Measurements from ENCODE around the gene DLL3.

The DLL3 gene

GRCh38 chr19:39546599-39546998, 47.9 kb downstream of the DLL3 start:
- H3K27me3 Mint-ChIP-seq: no peaks in the 10 kb centered on the region
- no peak overlapping the region for H3K4me3 Mint-ChIP-seq
- no peak overlapping the region for H3K27ac Mint-ChIP-seq
- H3K9me3 Mint-ChIP-seq: no peaks in the 10 kb centered on the region
- peaks cover 17% of the 10 kb centered on the region for H3K4me1 Mint-ChIP-seq
- no peak for ATAC-seq
- no peaks in the 10 kb centered on the region for H3K36me3 Mint-ChIP-seq

DNA sequence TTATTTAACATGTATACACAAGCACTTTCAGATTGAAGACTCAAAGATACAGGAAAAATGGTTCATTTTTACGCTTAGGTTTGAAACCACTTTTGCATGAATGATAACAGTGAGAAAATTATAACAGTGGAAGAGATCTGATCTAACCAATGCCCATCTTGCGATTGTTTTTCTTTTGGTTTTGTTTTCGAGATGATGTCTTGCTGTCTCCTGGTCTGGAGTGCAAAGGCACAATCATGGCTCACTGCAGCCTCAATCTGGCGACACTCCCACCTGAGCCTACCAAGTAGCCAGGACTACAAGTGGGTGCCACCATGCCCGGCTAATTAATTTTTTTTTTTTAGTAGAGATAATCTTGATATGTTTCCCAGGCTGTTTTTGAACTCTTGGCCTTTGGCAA, 51.5 kb downstream of the DLL3 start:
- H3K4me1 Mint-ChIP-seq: peaks cover 25% of the 10 kb centered on the region
- no peaks in the 10 kb centered on the region for H3K27me3 Mint-ChIP-seq
- no peaks in the 10 kb centered on the region for H3K9me3 Mint-ChIP-seq
- ATAC-seq: no peak
- no peak overlapping the region for H3K4me3 Mint-ChIP-seq
- H3K36me3 Mint-ChIP-seq: no peaks in the 10 kb centered on the region
- no peak overlapping the region for H3K27ac Mint-ChIP-seq

GRCh38 chr19:39553082-39553652, 54.4 kb downstream of the DLL3 start:
- H3K4me1 Mint-ChIP-seq: peaks cover 40% of the 10 kb centered on the region
- no peaks in the 10 kb centered on the region for H3K27me3 Mint-ChIP-seq
- H3K27ac Mint-ChIP-seq: peak overlapping the region; percentile 7
- H3K36me3 Mint-ChIP-seq: no peaks in the 10 kb centered on the region
- no peaks in the 10 kb centered on the region for H3K9me3 Mint-ChIP-seq
- ATAC-seq: no peak
- no peak overlapping the region for H3K4me3 Mint-ChIP-seq

GRCh38 chr19:39554701-39555311, 56.1 kb downstream of the DLL3 start:
- ATAC-seq: no peak
- peaks cover 51% of the 10 kb centered on the region for H3K4me1 Mint-ChIP-seq
- no peaks in the 10 kb centered on the region for H3K9me3 Mint-ChIP-seq
- no peaks in the 10 kb centered on the region for H3K27me3 Mint-ChIP-seq
- H3K4me3 Mint-ChIP-seq: no peak overlapping the region
- no peaks in the 10 kb centered on the region for H3K36me3 Mint-ChIP-seq
- H3K27ac Mint-ChIP-seq: peak overlapping the region; percentile 52

GRCh38 chr19:39555883-39556282, 57.1 kb downstream of the DLL3 start:
- no peaks in the 10 kb centered on the region for H3K9me3 Mint-ChIP-seq
- H3K27me3 Mint-ChIP-seq: no peaks in the 10 kb centered on the region
- no peaks in the 10 kb centered on the region for H3K36me3 Mint-ChIP-seq
- peaks cover 51% of the 10 kb centered on the region for H3K4me1 Mint-ChIP-seq
- no peak for ATAC-seq
- H3K27ac Mint-ChIP-seq: peak overlapping the region; percentile 52
- no peak overlapping the region for H3K4me3 Mint-ChIP-seq

Data from stimulated activated memory B cell treated with anti-CD40 and anti-IgM and Interleukin-4, amounts not matched to agents 10 μg/mL and 1 μg/mL and 100 μg/mL, for 72 hours (primary cell).